ENCODE results near the gene ATAD3B. TPM values are rescaled to one million over a fixed set of nuclear protein-coding genes. Genes with fewer than 3 reads are reported as not detected.
"Not testable (repeated sequence)": the region's sequence is repeated elsewhere in the genome, so short reads cannot be mapped to it uniquely, and the experiment has no call there.

ATAD3B gene
- total and polyA plus RNA-seq, 2 of the 13 experiments (the other 11 are each of a cell fraction or from before 2014, with no cell fraction given): 9.6 to 31.1 TPM

DNA sequence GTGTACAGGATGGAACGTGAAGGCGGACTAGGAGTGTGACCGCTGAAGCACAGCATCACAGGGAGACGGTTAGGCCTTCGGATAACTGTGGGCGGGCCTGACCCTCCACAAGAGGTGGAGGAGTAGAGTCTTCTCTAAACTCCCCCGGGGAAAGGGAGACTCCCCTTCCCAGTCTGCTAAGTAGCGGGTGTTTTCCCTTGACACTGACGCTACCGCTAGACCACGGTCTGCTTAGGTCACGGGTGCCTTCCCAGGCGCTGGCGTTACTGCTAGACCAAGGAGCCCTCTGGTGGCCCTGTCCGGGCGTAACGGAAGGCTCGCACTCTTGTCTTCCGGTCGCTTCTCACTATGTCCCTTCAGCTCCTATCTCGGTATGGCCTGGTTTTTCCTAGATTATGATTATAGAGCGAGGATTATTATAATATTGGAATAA is 33.8 kb downstream of the ATAD3B start (continued):
- TF ChIP-seq, protein P1, sequence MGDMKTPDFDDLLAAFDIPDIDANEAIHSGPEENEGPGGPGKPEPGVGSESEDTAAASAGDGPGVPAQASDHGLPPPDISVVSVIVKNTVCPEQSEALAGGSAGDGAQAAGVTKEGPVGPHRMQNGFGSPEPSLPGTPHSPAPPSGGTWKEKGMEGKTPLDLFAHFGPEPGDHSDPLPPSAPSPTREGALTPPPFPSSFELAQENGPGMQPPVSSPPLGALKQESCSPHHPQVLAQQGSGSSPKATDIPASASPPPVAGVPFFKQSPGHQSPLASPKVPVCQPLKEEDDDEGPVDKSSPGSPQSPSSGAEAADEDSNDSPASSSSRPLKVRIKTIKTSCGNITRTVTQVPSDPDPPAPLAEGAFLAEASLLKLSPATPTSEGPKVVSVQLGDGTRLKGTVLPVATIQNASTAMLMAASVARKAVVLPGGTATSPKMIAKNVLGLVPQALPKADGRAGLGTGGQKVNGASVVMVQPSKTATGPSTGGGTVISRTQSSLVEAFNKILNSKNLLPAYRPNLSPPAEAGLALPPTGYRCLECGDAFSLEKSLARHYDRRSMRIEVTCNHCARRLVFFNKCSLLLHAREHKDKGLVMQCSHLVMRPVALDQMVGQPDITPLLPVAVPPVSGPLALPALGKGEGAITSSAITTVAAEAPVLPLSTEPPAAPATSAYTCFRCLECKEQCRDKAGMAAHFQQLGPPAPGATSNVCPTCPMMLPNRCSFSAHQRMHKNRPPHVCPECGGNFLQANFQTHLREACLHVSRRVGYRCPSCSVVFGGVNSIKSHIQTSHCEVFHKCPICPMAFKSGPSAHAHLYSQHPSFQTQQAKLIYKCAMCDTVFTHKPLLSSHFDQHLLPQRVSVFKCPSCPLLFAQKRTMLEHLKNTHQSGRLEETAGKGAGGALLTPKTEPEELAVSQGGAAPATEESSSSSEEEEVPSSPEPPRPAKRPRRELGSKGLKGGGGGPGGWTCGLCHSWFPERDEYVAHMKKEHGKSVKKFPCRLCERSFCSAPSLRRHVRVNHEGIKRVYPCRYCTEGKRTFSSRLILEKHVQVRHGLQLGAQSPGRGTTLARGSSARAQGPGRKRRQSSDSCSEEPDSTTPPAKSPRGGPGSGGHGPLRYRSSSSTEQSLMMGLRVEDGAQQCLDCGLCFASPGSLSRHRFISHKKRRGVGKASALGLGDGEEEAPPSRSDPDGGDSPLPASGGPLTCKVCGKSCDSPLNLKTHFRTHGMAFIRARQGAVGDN (CRISPR knock-in tag; IDR thresholded peaks at IDR 0.05): peak; percentile 65
- TF ChIP-seq, protein P2, sequence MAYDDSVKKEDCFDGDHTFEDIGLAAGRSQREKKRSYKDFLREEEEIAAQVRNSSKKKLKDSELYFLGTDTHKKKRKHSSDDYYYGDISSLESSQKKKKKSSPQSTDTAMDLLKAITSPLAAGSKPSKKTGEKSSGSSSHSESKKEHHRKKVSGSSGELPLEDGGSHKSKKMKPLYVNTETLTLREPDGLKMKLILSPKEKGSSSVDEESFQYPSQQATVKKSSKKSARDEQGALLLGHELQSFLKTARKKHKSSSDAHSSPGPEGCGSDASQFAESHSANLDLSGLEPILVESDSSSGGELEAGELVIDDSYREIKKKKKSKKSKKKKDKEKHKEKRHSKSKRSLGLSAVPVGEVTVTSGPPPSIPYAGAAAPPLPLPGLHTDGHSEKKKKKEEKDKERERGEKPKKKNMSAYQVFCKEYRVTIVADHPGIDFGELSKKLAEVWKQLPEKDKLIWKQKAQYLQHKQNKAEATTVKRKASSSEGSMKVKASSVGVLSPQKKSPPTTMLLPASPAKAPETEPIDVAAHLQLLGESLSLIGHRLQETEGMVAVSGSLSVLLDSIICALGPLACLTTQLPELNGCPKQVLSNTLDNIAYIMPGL (CRISPR knock-in tag; IDR thresholded peaks at IDR 0.05; ENCODE audit: borderline replicate concordance in 1 of 2, low read depth in 1 of 2): peak; percentile 51 to 78; a peak in 3 of 4 replicates
- TF ChIP-seq GABPB1 (CRISPR knock-in tag; IDR thresholded peaks at IDR 0.05) (peak; percentile 61; the same call in 1 of the 2 replicates), NR2F6 (CRISPR knock-in tag; IDR thresholded peaks at IDR 0.05) (0 out of 2 replicates have a peak, but pooled peaks have one; percentile 23), ZFY (CRISPR knock-in tag; IDR thresholded peaks at IDR 0.05) (peak; percentile 52)
- TF ChIP-seq NR2F6 (IDR thresholded peaks at IDR 0.05): not testable (repeated sequence)
- TF ChIP-seq, protein P3, sequence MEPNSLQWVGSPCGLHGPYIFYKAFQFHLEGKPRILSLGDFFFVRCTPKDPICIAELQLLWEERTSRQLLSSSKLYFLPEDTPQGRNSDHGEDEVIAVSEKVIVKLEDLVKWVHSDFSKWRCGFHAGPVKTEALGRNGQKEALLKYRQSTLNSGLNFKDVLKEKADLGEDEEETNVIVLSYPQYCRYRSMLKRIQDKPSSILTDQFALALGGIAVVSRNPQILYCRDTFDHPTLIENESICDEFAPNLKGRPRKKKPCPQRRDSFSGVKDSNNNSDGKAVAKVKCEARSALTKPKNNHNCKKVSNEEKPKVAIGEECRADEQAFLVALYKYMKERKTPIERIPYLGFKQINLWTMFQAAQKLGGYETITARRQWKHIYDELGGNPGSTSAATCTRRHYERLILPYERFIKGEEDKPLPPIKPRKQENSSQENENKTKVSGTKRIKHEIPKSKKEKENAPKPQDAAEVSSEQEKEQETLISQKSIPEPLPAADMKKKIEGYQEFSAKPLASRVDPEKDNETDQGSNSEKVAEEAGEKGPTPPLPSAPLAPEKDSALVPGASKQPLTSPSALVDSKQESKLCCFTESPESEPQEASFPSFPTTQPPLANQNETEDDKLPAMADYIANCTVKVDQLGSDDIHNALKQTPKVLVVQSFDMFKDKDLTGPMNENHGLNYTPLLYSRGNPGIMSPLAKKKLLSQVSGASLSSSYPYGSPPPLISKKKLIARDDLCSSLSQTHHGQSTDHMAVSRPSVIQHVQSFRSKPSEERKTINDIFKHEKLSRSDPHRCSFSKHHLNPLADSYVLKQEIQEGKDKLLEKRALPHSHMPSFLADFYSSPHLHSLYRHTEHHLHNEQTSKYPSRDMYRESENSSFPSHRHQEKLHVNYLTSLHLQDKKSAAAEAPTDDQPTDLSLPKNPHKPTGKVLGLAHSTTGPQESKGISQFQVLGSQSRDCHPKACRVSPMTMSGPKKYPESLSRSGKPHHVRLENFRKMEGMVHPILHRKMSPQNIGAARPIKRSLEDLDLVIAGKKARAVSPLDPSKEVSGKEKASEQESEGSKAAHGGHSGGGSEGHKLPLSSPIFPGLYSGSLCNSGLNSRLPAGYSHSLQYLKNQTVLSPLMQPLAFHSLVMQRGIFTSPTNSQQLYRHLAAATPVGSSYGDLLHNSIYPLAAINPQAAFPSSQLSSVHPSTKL (CRISPR knock-in tag; IDR thresholded peaks at IDR 0.05): peak; percentile 18; the same call in 1 of the 2 replicates

DNA sequence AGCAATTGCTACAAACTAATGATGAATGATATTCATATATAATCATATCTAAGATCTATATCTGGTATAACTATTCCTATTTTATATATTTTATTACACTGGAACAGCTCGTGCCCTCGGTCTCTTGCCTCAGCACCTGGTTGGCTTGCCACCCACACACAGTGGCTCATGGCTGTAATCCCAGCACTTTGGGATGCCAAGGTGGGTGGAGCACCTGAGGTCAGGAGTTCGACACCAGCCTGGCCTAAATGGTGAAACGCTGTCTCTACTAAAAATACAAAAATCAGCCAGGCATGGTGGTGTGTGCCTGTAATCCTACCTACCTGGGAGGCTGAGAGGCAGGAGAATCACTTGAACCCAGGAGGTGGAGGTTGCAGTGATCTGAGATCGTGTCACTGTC is 34.2 kb downstream of the ATAD3B start:
- peak overlapping the region in 2 of 3 experiments; percentile 19 to 58; a peak in 4 of 6 replicates for H3K4me3 ChIP-seq (replicated peaks in 1 of 3; ENCODE audit: insufficient read depth in 1 of 3, low read depth in 2 of 3, low read length in 3 of 3)
- H3K27me3 ChIP-seq (ENCODE audit: control insufficient read depth in 1 of 2, insufficient read depth in 2 of 2, low read length in 2 of 2); H3K36me3 ChIP-seq (replicated peaks in 1 of 2; ENCODE audit: control insufficient read depth in 1 of 2, insufficient read depth in 2 of 2, low read length in 2 of 2); H3K79me2 ChIP-seq (ENCODE audit: insufficient read depth, low read length); DNase-seq (ENCODE audit: low spot score); H2AFZ ChIP-seq (ENCODE audit: low read length); in situ Hi-C loops (cut with HindIII; ENCODE audit: extremely low pct_ligation_motif_present, low pct_unique_long_range_greater_than_20kb); intact Hi-C loops (cut with micrococcal nuclease; ENCODE audit: unreplicated experiment); ATAC-seq; FAIRE-seq; CTCF ChIA-PET (ENCODE audit: low intra/inter-chr PET ratio, low total read pairs); H3K9me3 ChIP-seq (ENCODE audit: low read length); H3K27ac ChIP-seq (ENCODE audit: extremely low read length, insufficient read depth, low read length); H4K20me1 ChIP-seq (ENCODE audit: insufficient read depth, low read length); BruUV-seq (replicated peaks): not testable (repeated sequence)
- POLR2A ChIA-PET: interaction anchor here (0.6 to 3.4 kb wide), 12 partner anchors 59 to 106 kb away, joined by 3 to 40 read pairs (median 4); partner anchors contain the start of genes ANKRD65, CCNL2 and MRPL20
- H3K4me2 ChIP-seq (ENCODE audit: low read depth, low read length): peak overlapping the region; percentile 62
- H3K4me1 ChIP-seq (ENCODE audit: insufficient read depth, low read length): peaks cover 17% of the 10 kb centered on the region
- WGBS (ENCODE audit: low lambda C conversion rate): 13% methylated on average over 5 of the region's 5 CpGs
- H3K9ac ChIP-seq (ENCODE audit: insufficient read depth, low read depth, low read length): peak overlapping the region; percentile 54
